ENCODE data around the gene COL24A1. TPM values are rescaled to one million over a fixed set of nuclear protein-coding genes. Genes with fewer than 3 reads are reported as not detected.

The COL24A1 gene
- total and polyA plus RNA-seq, 2 donors (not counting 1 experiment from before 2014, with no cell fraction given) = not detected

- H3K9me3 ChIP-seq (ENCODE audit: control extremely low read depth in 1 of 3, control insufficient read depth in 2 of 3, insufficient read depth in 1 of 3, low read length in 2 of 3) = no peaks in the 10 kb centered on the region
- no peaks in the 10 kb centered on the region for H4K20me1 ChIP-seq (ENCODE audit: control insufficient read depth, insufficient read depth, low read length, poor library complexity, severe bottlenecking)
- no peaks in the 10 kb centered on the region for H3K27me3 ChIP-seq (replicated peaks in 1 of 4; ENCODE audit: control extremely low read depth in 1 of 4, control insufficient read depth in 3 of 4, insufficient read depth in 4 of 4, low read length in 3 of 4)
- H3K79me2 ChIP-seq (ENCODE audit: control insufficient read depth, insufficient read depth, low read length) = no peaks in the 10 kb centered on the region
- H3K9me3 Mint-ChIP-seq (ENCODE audit: insufficient read depth) = no peaks in the 10 kb centered on the region
- peaks cover 6% of the 10 kb centered on the region for H3K4me1 Mint-ChIP-seq
- ChIA-PET POLR2A (no interaction called here), CTCF (no interaction called here)
- ATAC-seq (ENCODE audit: low read depth) (no peak), DNase-seq (no peak)
- H2AFZ ChIP-seq (ENCODE audit: insufficient read depth, low read depth, low read length, poor library complexity, severe bottlenecking) = no peak overlapping the region
- no peaks in the 10 kb centered on the region for H3K27me3 Mint-ChIP-seq
- no peak overlapping the region for H3K4me2 ChIP-seq (replicated peaks; ENCODE audit: low read depth, low read length, poor library complexity, severe bottlenecking)
- no peak overlapping the region for H3K27ac ChIP-seq (ENCODE audit: low read length in 2 of 2)
- WGBS (ENCODE audit: insufficient coverage) = 94% methylated on average over 7 of the region's 16 CpGs
- intact Hi-C loops (cut with micrococcal nuclease) = no loop called here
- no peak for TF ChIP-seq CTCF (IDR thresholded peaks at IDR 0.05)
- no peak for TF ChIP-seq EZH2 (IDR thresholded peaks at IDR 0.05; ENCODE audit: borderline replicate concordance, insufficient read depth, low read depth, low read length, poor library complexity, severe bottlenecking)
- H3K36me3 ChIP-seq (replicated peaks in 1 of 2; ENCODE audit: control extremely low read depth in 1 of 2, control insufficient read depth in 1 of 2, extremely low read depth in 1 of 2, insufficient read depth in 2 of 2, low read length in 1 of 2) = no peaks in the 10 kb centered on the region
- no peak overlapping the region for H3K27ac Mint-ChIP-seq
- H3K9ac ChIP-seq (ENCODE audit: low read length) = no peak overlapping the region
- H3K4me3 Mint-ChIP-seq = no peak overlapping the region
- no peak overlapping the region for H3K4me3 ChIP-seq (ENCODE audit: control extremely low read depth in 1 of 5, extremely low read depth in 1 of 5, insufficient read depth in 1 of 5, low read depth in 2 of 5, low read length in 4 of 5)
- H3K4me1 ChIP-seq (ENCODE audit: control insufficient read depth in 2 of 2, insufficient read depth in 2 of 2, low read length in 2 of 2) = no peaks in the 10 kb centered on the region
These were observed 66.8 kb downstream of the COL24A1 start for GRCh38 chr1:86089765-86090164.

- DNase-seq (no peak), ATAC-seq (ENCODE audit: low read depth) (no peak)
- Histone ChIP-seq H3K36me3 (replicated peaks in 1 of 2; ENCODE audit: control extremely low read depth in 1 of 2, control insufficient read depth in 1 of 2, extremely low read depth in 1 of 2, insufficient read depth in 2 of 2, low read length in 1 of 2) (no peaks in the 10 kb centered on the region), H3K9me3 (ENCODE audit: control extremely low read depth in 1 of 3, control insufficient read depth in 2 of 3, insufficient read depth in 1 of 3, low read length in 2 of 3) (no peaks in the 10 kb centered on the region), H3K4me2 (replicated peaks; ENCODE audit: low read depth, low read length, poor library complexity, severe bottlenecking) (peak overlapping the region; percentile 13), H3K9ac (ENCODE audit: low read length) (no peak overlapping the region), H2AFZ (ENCODE audit: insufficient read depth, low read depth, low read length, poor library complexity, severe bottlenecking) (peak overlapping the region; percentile 1), H3K4me3 (ENCODE audit: control extremely low read depth in 1 of 5, extremely low read depth in 1 of 5, insufficient read depth in 1 of 5, low read depth in 2 of 5, low read length in 4 of 5) (no peak overlapping the region), H3K79me2 (ENCODE audit: control insufficient read depth, insufficient read depth, low read length) (no peaks in the 10 kb centered on the region), H3K27ac (ENCODE audit: low read length in 2 of 2) (no peak overlapping the region), H3K27me3 (replicated peaks in 1 of 4; ENCODE audit: control extremely low read depth in 1 of 4, control insufficient read depth in 3 of 4, insufficient read depth in 4 of 4, low read length in 3 of 4) (no peaks in the 10 kb centered on the region), H3K4me1 (ENCODE audit: control insufficient read depth in 2 of 2, insufficient read depth in 2 of 2, low read length in 2 of 2) (no peaks in the 10 kb centered on the region), H4K20me1 (ENCODE audit: control insufficient read depth, insufficient read depth, low read length, poor library complexity, severe bottlenecking) (no peaks in the 10 kb centered on the region)
- POLR2A ChIA-PET = no interaction called here
- no peaks in the 10 kb centered on the region for H3K27me3 Mint-ChIP-seq
- intact Hi-C loops (cut with micrococcal nuclease) = no loop called here
- CTCF ChIA-PET = no interaction called here
- H3K4me1 Mint-ChIP-seq = peaks cover 6% of the 10 kb centered on the region
- no peaks in the 10 kb centered on the region for H3K9me3 Mint-ChIP-seq (ENCODE audit: insufficient read depth)
- no peak overlapping the region for H3K27ac Mint-ChIP-seq
- no peak for TF ChIP-seq EZH2 (IDR thresholded peaks at IDR 0.05; ENCODE audit: borderline replicate concordance, insufficient read depth, low read depth, low read length, poor library complexity, severe bottlenecking)
- TF ChIP-seq CTCF (IDR thresholded peaks at IDR 0.05) = no peak
- no peak overlapping the region for H3K4me3 Mint-ChIP-seq
- WGBS (ENCODE audit: insufficient coverage) = 48% methylated on average over 3 of the region's 3 CpGs
These were observed 70.7 kb downstream of the COL24A1 start for GRCh38 chr1:86085741-86086409.
